Measurements from ENCODE around the gene STIP1.
"Not testable (repeated sequence)": the region's sequence is repeated elsewhere in the genome, so short reads cannot be mapped to it uniquely, and the experiment has no call there.

STIP1 gene

GRCh38 chr11:64157631-64158394 is 28.2 kb upstream of the STIP1 start:
- DNase-seq: no peak

GRCh38 chr11:64161037-64161436 is 24.9 kb upstream of the STIP1 start:
- DNase-seq: no peak

- not testable (repeated sequence) for DNase-seq
Observed at GRCh38 chr11:64162769-64163168, 23.2 kb upstream of the STIP1 start.

GRCh38 chr11:64163951-64164350 is 22.0 kb upstream of the STIP1 start:
- DNase-seq: no peak

- DNase-seq: peak in 1 of 51 donors; percentile 29
Observed at GRCh38 chr11:64164392-64165312, 21.3 kb upstream of the STIP1 start.

- peak in 1 of 51 donors; percentile 37 for DNase-seq
Observed at GRCh38 chr11:64165481-64165841, 20.5 kb upstream of the STIP1 start.

GRCh38 chr11:64165842-64166635 is 19.9 kb upstream of the STIP1 start, which contains the start of gene MACROD1:
TSS of gene MACROD1 (minus strand) at chr11:64166113. CDS start at chr11:64165994, 119 bp downstream.
- peak in 43 of 51 donors; percentile 28 to 85 (median 64) for DNase-seq

- DNase-seq: no peak
Observed at GRCh38 chr11:64170419-64170818, 15.6 kb upstream of the STIP1 start.

- no peak for DNase-seq
Observed at GRCh38 chr11:64173616-64174355, 12.2 kb upstream of the STIP1 start.

GRCh38 chr11:64176751-64177150 is 9.2 kb upstream of the STIP1 start:
- DNase-seq: no peak

GRCh38 chr11:64178203-64178602 is 7.8 kb upstream of the STIP1 start:
- DNase-seq: no peak

- no peak for DNase-seq
Observed at GRCh38 chr11:64178951-64179639, 6.9 kb upstream of the STIP1 start.

- peak in 1 of 51 donors; percentile 13 for DNase-seq
Observed at GRCh38 chr11:64180891-64181290, 5.1 kb upstream of the STIP1 start.

- DNase-seq: peak; percentile 23 to 95 (median 88)
Observed at GRCh38 chr11:64181506-64182411, 4.2 kb upstream of the STIP1 start.

- DNase-seq: no peak
Observed at GRCh38 chr11:64183890-64184289, 2.1 kb upstream of the STIP1 start.

GRCh38 chr11:64185175-64185692 is 737 bp upstream of the STIP1 start:
- DNase-seq: peak in 46 of 51 donors; percentile 58 to 99 (median 90)

- peak in 10 of 51 donors; percentile 22 to 64 (median 52) for DNase-seq
Observed at GRCh38 chr11:64186492-64187165, 658 bp downstream of the STIP1 start.

- DNase-seq: no peak
Observed at GRCh38 chr11:64192434-64192833, 6.5 kb downstream of the STIP1 start.

All from hypothalamus (tissue), 51 donors.